Smooth muscle cell (in vitro differentiated cells): ENCODE measurements around the gene SREK1. TPM values are rescaled to one million over a fixed set of nuclear protein-coding genes. Genes with fewer than 3 reads are reported as not detected.

Experiments
- DNase-seq: peaks from one replicate; lab custom pipeline; 2025; ENCODE audit not compliant: unreplicated experiment; lab: John Stamatoyannopoulos, UW
- H2AFZ ChIP-seq: fragments of 200-600 bp; sonication (generic); 2 replicates; pipeline ENCODE4 v1.6.0; 2016; ENCODE audit warnings: antibody characterized with exemption, low read depth, mild to moderate bottlenecking
- H3F3A ChIP-seq: fragments of 200-600 bp; sonication (generic); 2 replicates; pipeline ENCODE4 v1.6.0; 2017; ENCODE audit warnings: antibody characterized with exemption, low read depth
- H3K27ac ChIP-seq: fragments of 200-600 bp; sonication (generic); 2 replicates; pipeline ENCODE4 v1.5.1; 2016; ENCODE audit warnings: low read depth, mild to moderate bottlenecking
- H3K27me3 ChIP-seq: fragments of 200-600 bp; sonication (generic); 2 replicates; pipeline ENCODE4 v1.6.1; 2016; ENCODE audit warnings: low read depth, mild to moderate bottlenecking
- H3K36me3 ChIP-seq: fragments of 200-600 bp; sonication (generic); 2 replicates; pipeline ENCODE4 v1.5.1; 2016; ENCODE audit warnings: low read depth
- H3K4me1 ChIP-seq: fragments of 200-600 bp; sonication (generic); 2 replicates; pipeline ENCODE4 v1.5.1; 2016; ENCODE audit warnings: low read depth
- H3K4me2 ChIP-seq: fragments of 200-600 bp; sonication (generic); 2 replicates; pipeline ENCODE4 v1.6.0; 2016; ENCODE audit warnings: mild to moderate bottlenecking
- H3K4me3 ChIP-seq: fragments of 200-600 bp; sonication (generic); 2 replicates; pipeline ENCODE4 v1.5.1; 2016; ENCODE audit warnings: mild to moderate bottlenecking
- H3K79me2 ChIP-seq: fragments of 200-600 bp; sonication (generic); 2 replicates; pipeline ENCODE4 v1.6.0; 2016; ENCODE audit warnings: low read depth, mild to moderate bottlenecking
- H3K9ac ChIP-seq: fragments of 200-600 bp; sonication (generic); 2 replicates; pipeline ENCODE4 v1.6.0; 2016; ENCODE audit warnings: low read depth
- H3K9me3 ChIP-seq: fragments of 200-600 bp; sonication (generic); replicated peaks from 2 replicates; pipeline ENCODE4 v1.5.1; 2016; ENCODE audit warnings: low read depth
- H4K20me1 ChIP-seq: fragments of 200-600 bp; sonication (generic); 2 replicates; pipeline ENCODE4 v1.6.0; 2016; ENCODE audit warnings: low read depth
- CTCF ChIP-seq: fragments of 200-600 bp; sonication (generic); IDR thresholded peaks from 2 replicates; pipeline ENCODE4 v1.5.1; 2017; ENCODE audit warnings: borderline replicate concordance, mild to moderate bottlenecking, antibody characterized with exemption; ENCODE audit not compliant: insufficient read depth, poor library complexity, severe bottlenecking
- WGBS: methylation state at CpG from one replicate; pipeline ENCODE4 v1.1.7; 2016; ENCODE audit warnings: low lambda C conversion rate; 5-methylcytosine and 5-hydroxymethylcytosine counted together
- polyA plus RNA-seq: library from polyadenylated mRNA; unstranded; fragments of >200 nt; fragmentation: Nextera tagmentation; extraction: Ambion mirVana; gene quantifications from 2 replicates; pipeline ENCODE4 v1.2.1, GENCODE V29; 2016
- total RNA-seq: library from RNA; depleted of rRNA; stranded (reverse); fragments of >200 nt; gene quantifications from 2 replicates; pipeline ENCODE4 v1.2.3, GENCODE V29; 2014

SREK1 gene
- total and polyA plus RNA-seq, 2 experiments from 2014 or later = 31.0 to 70.9 TPM

DNA sequence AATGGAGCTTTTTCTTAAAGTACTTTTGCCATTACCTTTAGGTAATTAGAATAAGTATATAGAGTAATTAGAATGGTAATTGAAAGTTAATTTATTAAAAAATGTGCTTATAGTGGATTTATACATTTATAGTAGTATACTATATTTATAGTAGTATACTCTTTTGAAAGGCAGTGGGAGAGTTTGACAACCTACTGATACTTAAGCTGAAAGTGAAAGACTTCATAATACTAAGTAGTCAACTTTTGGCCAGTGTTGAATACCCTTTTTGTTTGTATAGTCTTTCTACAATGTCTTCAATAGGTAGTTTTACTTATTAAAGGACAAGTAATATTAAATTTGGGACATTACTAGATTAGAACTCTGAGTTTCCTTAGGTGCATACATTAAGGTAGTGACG, 12.9 kb downstream of the SREK1 start:
- no peak overlapping the region for H3K9ac ChIP-seq
- H3K27me3 ChIP-seq = no peaks in the 10 kb centered on the region
- TF ChIP-seq CTCF = no peak
- DNase-seq = no peak
- WGBS = 97% methylated on average over 1 of the region's 1 CpG
- H3F3A ChIP-seq = no peaks in the 10 kb centered on the region
- peaks cover 62% of the 10 kb centered on the region for H3K79me2 ChIP-seq
- H3K4me1 ChIP-seq = no peaks in the 10 kb centered on the region
- H3K36me3 ChIP-seq = peaks cover 25% of the 10 kb centered on the region
- H3K27ac ChIP-seq = no peak overlapping the region
- H2AFZ ChIP-seq = no peak overlapping the region
- no peaks in the 10 kb centered on the region for H3K9me3 ChIP-seq
- H4K20me1 ChIP-seq = peaks cover 50% of the 10 kb centered on the region
- H3K4me3 ChIP-seq = no peak overlapping the region
- no peak overlapping the region for H3K4me2 ChIP-seq

GRCh38 chr5:66161356-66161755, 17.3 kb downstream of the SREK1 start:
- Histone ChIP-seq H3K27ac (no peak overlapping the region), H3K27me3 (no peaks in the 10 kb centered on the region), H2AFZ (no peak overlapping the region), H3K4me3 (no peak overlapping the region), H3K4me1 (no peaks in the 10 kb centered on the region), H3K79me2 (peaks cover 21% of the 10 kb centered on the region), H4K20me1 (peaks cover 11% of the 10 kb centered on the region), H3K4me2 (no peak overlapping the region), H3K36me3 (peaks cover 50% of the 10 kb centered on the region), H3F3A (no peaks in the 10 kb centered on the region), H3K9me3 (no peaks in the 10 kb centered on the region), H3K9ac (no peak overlapping the region)
- over 99% methylated on average over 5 of the region's 5 CpGs for WGBS
- TF ChIP-seq CTCF = no peak
- DNase-seq = no peak

DNA sequence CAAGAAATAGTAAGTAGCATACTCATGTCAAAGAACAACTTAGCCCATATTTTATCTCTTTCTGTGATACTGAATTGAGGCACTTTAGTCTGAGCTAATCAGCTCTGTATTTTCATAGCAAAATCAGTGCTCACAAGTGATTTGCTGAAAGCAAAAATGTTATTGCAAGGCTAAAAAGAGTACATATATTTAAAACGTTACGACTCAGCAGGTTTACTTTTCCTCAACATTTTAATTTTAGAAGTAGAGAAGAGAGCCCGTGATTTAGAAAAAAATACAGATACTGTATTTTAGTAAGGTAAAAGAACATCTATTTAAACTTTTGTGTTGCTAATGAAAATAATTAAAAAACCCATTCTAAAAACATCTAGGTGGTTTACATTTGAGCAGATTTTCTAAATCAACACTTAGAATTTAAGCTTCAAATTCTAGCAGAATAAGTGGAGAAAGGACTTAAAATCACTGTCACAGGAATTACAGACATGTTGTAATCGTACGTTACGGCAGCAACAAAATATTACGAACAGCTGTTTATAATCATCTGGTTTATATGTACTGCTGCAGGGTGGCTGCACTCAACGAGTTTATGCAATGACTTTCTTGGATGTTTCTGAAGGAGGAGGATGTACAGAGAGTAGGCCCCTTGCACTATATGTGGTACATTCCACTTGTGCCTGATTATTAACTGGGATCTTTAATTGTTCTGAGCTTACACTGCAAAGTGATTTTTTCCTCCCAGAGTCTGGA, 20.1 kb downstream of the SREK1 start:
- Histone ChIP-seq H3K4me2 (no peak overlapping the region), H3K79me2 (peaks cover 7% of the 10 kb centered on the region), H3K4me3 (no peak overlapping the region), H4K20me1 (peaks cover 10% of the 10 kb centered on the region), H3K27ac (no peak overlapping the region), H2AFZ (no peak overlapping the region), H3K9me3 (no peaks in the 10 kb centered on the region), H3K4me1 (no peaks in the 10 kb centered on the region), H3K27me3 (no peaks in the 10 kb centered on the region), H3F3A (no peaks in the 10 kb centered on the region), H3K36me3 (peaks cover 53% of the 10 kb centered on the region), H3K9ac (no peak overlapping the region)
- no peak for TF ChIP-seq CTCF
- DNase-seq = no peak
- WGBS = 84% methylated on average over 8 of the region's 8 CpGs

GRCh38 chr5:66168226-66168625, 24.1 kb downstream of the SREK1 start:
- Histone ChIP-seq H3K79me2 (no peaks in the 10 kb centered on the region), H3F3A (no peaks in the 10 kb centered on the region), H2AFZ (no peak overlapping the region), H4K20me1 (peaks cover 15% of the 10 kb centered on the region), H3K36me3 (peaks cover 41% of the 10 kb centered on the region), H3K9ac (no peak overlapping the region), H3K4me2 (no peak overlapping the region), H3K4me3 (no peak overlapping the region), H3K27me3 (no peaks in the 10 kb centered on the region), H3K27ac (no peak overlapping the region), H3K9me3 (no peaks in the 10 kb centered on the region), H3K4me1 (no peaks in the 10 kb centered on the region)
- no peak for TF ChIP-seq CTCF
- no peak for DNase-seq
- WGBS = over 99% methylated on average over 4 of the region's 4 CpGs
